Activated B cell treated with CpG ODN at 0.5 μM for 24 hours (primary cell): ENCODE results near the gene GTF2H4. TPM values are rescaled to one million over a fixed set of nuclear protein-coding genes. Genes with fewer than 3 reads are reported as not detected.
"Not testable (repeated sequence)": the region's sequence is repeated elsewhere in the genome, so short reads cannot be mapped to it uniquely, and the experiment has no call there.

ENCODE experiments used
- ATAC-seq: fragments of 200-7000 bp; cut with Tn5 transposase; one replicate; pipeline ENCODE4 v1.10.0; 2021; ENCODE audit warnings: low read depth, mild to moderate bottlenecking, moderate library complexity
- CTCF ChIA-PET: fragments of 350-600 bp; sonication (Branson Sonifier 250); formaldehyde crosslinking; loops from one replicate; lab custom pipeline; 2021; ENCODE audit warnings: antibody characterized with exemption; lab: Charles Lee
- POLR2A ChIA-PET: fragments of 350-600 bp; sonication (Branson Sonifier 250); formaldehyde crosslinking; loops from one replicate; lab custom pipeline; 2021; ENCODE audit warnings: antibody characterized with exemption; lab: Charles Lee
- DNase-seq: peaks from one replicate; pipeline ENCODE4 v3.0.0; 2022
- H3K27ac Mint-ChIP-seq: one replicate; pipeline ENCODE4 v1.8.0; 2020; ENCODE audit warnings: mixed read lengths
- H3K27me3 Mint-ChIP-seq: one replicate; pipeline ENCODE4 v1.8.0; 2021; ENCODE audit warnings: mixed read lengths
- H3K36me3 Mint-ChIP-seq: one replicate; pipeline ENCODE4 v1.8.0; 2021; ENCODE audit warnings: low read depth, mixed read lengths
- H3K4me1 Mint-ChIP-seq: one replicate; pipeline ENCODE4 v1.8.0; 2021; ENCODE audit warnings: mixed read lengths
- H3K4me3 Mint-ChIP-seq: one replicate; pipeline ENCODE4 v1.8.0; 2020; ENCODE audit warnings: mild to moderate bottlenecking, mixed read lengths
- H3K9me3 Mint-ChIP-seq: one replicate; pipeline ENCODE4 v1.8.0; 2020; ENCODE audit warnings: mixed read lengths
- intact Hi-C: fragments of 100-400 bp; cut with micrococcal nuclease; formaldehyde crosslinking; loops from one replicate; pipeline ENCODE4 v1.15.1; 2024
- total RNA-seq: library from RNA; stranded (reverse); gene quantifications from 2 replicates; pipeline ENCODE4 v1.2.3, GENCODE V29; 2022
- TF ChIP-seq, protein P1 (sequence below): fragments of 200-600 bp; IDR thresholded peaks from one replicate; pipeline ENCODE4 v1.8.0; 2022; ENCODE audit warnings: antibody characterized with exemption, mild to moderate bottlenecking

GTF2H4 gene
- total RNA-seq, 1 donor from 2014 or later: 42.3 TPM

DNA sequence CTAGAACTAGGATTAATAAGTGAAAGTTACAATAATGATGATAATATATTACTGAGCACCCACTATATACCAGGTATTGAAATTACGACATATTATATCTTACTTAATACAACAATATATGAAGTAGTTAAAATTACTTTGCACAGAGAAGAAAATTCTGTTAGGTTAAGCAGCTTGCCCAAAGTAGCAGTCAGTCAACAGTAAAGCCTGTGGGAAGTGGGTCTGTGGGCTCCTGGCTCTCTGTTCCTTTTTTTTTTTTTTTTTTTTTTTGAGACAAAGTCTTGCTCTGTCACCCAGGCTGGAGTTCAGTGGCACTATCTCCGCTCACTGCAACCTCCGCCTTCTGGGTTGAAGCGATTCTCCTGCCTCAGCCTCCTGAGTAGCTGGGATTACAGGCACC, 4.8 kb upstream of the GTF2H4 start:
- H3K36me3 Mint-ChIP-seq: peaks cover 22% of the 10 kb centered on the region
- no peaks in the 10 kb centered on the region for H3K9me3 Mint-ChIP-seq
- no peaks in the 10 kb centered on the region for H3K27me3 Mint-ChIP-seq
- H3K4me3 Mint-ChIP-seq: no peak overlapping the region
- no peak overlapping the region for H3K27ac Mint-ChIP-seq
- ChIA-PET CTCF (interaction anchor here (1.2 kb wide), 1 partner anchor 11 kb away, joined by 4 read pairs; the partner anchor contains the start of gene VARS2), POLR2A (interaction anchor here (0.7 to 1.7 kb wide), 3 partner anchors 10 to 234 kb away, joined by 7 to 10 read pairs (median 8); partner anchors contain the start of gene VARS2)
- peaks cover 29% of the 10 kb centered on the region for H3K4me1 Mint-ChIP-seq
- intact Hi-C loops: loop anchor here (10.0 kb wide), 1 partner anchor 438 kb away; no protein-coding TSS in a partner anchor
- TF ChIP-seq, protein P1, sequence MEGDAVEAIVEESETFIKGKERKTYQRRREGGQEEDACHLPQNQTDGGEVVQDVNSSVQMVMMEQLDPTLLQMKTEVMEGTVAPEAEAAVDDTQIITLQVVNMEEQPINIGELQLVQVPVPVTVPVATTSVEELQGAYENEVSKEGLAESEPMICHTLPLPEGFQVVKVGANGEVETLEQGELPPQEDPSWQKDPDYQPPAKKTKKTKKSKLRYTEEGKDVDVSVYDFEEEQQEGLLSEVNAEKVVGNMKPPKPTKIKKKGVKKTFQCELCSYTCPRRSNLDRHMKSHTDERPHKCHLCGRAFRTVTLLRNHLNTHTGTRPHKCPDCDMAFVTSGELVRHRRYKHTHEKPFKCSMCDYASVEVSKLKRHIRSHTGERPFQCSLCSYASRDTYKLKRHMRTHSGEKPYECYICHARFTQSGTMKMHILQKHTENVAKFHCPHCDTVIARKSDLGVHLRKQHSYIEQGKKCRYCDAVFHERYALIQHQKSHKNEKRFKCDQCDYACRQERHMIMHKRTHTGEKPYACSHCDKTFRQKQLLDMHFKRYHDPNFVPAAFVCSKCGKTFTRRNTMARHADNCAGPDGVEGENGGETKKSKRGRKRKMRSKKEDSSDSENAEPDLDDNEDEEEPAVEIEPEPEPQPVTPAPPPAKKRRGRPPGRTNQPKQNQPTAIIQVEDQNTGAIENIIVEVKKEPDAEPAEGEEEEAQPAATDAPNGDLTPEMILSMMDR: no peak
- ATAC-seq: no peak
- no peak for DNase-seq

- CTCF ChIA-PET, H3K27me3 Mint-ChIP-seq, DNase-seq, ATAC-seq, H3K9me3 Mint-ChIP-seq: not testable (repeated sequence)
- Mint-ChIP-seq H3K4me1 (peaks cover 33% of the 10 kb centered on the region), H3K27ac (peak overlapping the region; percentile 69), H3K36me3 (peaks cover 31% of the 10 kb centered on the region), H3K4me3 (peak overlapping the region; percentile 97)
- intact Hi-C loops: loop anchor here (5.0 to 10.0 kb wide), 2 partner anchors 225 to 443 kb away; no protein-coding TSS in a partner anchor
- POLR2A ChIA-PET: interaction anchor here (0.6 to 2.1 kb wide), 7 partner anchors 23 to 460 kb away, joined by 3 to 10 read pairs (median 6); partner anchors contain the start of genes DDR1 and MDC1
These were observed 683 bp upstream of the GTF2H4 start for GRCh38 chr6:30907290-30907757.

- Mint-ChIP-seq H3K4me3 (peak overlapping the region; percentile 97), H3K36me3 (peaks cover 38% of the 10 kb centered on the region), H3K27ac (no peak overlapping the region), H3K4me1 (peaks cover 26% of the 10 kb centered on the region), H3K27me3 (no peaks in the 10 kb centered on the region), H3K9me3 (no peaks in the 10 kb centered on the region)
- POLR2A ChIA-PET: interaction anchor here (1.3 to 1.5 kb wide), 2 partner anchors 25 to 30 kb away, joined by 3 to 10 read pairs; partner anchors contain the start of gene DDR1
- intact Hi-C loops: loop anchor here (1.0 to 10.0 kb wide), 3 partner anchors 25 to 444 kb away; no protein-coding TSS in a partner anchor
- ATAC-seq (no peak), DNase-seq (no peak)
- CTCF ChIA-PET: no interaction called here
- TF ChIP-seq, protein P1: no peak
These were observed 693 bp downstream of the GTF2H4 start for GRCh38 chr6:30908700-30909099.

DNA sequence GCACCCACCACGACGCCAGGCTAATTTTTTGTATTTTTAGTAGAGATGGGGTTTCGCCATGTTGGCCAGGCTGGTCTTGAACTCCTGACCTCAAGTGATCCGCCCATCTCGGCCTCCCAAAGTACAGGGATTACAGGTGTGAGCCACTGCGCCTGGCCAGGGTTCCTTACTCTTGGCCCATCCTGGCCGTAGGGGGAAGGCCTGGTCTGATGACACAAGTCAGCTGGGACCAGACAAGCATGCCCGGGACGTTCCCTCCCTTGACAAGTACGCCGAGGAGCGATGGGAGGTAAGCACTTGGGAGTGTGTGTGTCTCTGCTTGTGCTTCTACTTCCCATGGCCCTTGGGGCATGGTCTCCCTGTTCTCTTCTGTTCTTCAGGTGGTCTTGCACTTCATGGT, 2.5 kb downstream of the GTF2H4 start:
- H3K9me3 Mint-ChIP-seq, ATAC-seq, intact Hi-C loops, H3K27ac Mint-ChIP-seq, CTCF ChIA-PET, DNase-seq, H3K4me3 Mint-ChIP-seq, H3K27me3 Mint-ChIP-seq: not testable (repeated sequence)
- peaks cover 37% of the 10 kb centered on the region for H3K4me1 Mint-ChIP-seq
- peaks cover 40% of the 10 kb centered on the region for H3K36me3 Mint-ChIP-seq
- POLR2A ChIA-PET: interaction anchor here (0.6 kb wide), 1 partner anchor 345 kb away, joined by 6 read pairs; no protein-coding TSS in a partner anchor

DNA sequence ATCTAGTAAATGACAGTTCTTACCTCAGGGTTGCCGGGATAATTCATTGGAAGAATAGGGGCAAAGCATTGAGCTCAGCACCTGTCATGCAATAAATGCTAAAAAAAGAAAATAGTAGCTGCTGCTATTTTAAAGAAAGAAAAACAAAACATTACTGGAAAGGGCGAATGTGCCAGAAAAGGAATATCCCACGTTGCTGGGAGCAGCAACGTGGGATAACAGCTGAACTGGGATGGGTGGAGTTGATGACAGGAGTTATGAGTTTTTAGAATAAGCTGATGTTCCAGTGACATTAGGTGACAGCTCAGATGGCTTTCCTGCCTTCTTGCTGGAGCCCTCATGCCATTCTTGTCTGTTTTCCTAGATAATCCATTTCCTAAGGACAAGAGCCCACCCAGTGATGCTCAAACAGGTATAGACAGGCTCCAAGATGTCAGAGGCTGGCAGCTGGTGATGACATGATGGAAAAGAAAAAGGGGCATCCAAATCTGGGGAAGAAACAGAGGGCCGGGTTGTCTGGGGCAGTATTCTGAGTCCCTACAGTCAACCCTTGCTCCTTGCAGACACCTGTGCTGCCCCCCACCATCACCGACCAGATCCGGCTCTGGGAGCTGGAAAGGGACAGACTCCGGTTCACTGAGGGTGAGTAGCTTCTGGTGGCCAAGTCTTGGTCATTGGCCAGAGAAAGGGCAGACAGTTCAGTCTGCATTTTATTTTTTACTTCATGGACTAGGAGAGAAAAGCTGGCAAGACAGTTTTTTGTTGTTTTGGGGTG, 4.9 kb downstream of the GTF2H4 start:
- H3K27me3 Mint-ChIP-seq: no peaks in the 10 kb centered on the region
- ChIA-PET POLR2A (interaction anchor here (0.6 to 2.7 kb wide), 6 partner anchors 9 to 295 kb away, joined by 3 to 22 read pairs (median 8); partner anchors contain the start of genes DDR1 and MRPS18B), CTCF (interaction anchor here (0.8 to 3.4 kb wide), 11 partner anchors 28 to 174 kb away, joined by 3 to 25 read pairs (median 4); no protein-coding TSS in a partner anchor)
- peak overlapping the region; percentile 75 for H3K27ac Mint-ChIP-seq
- H3K36me3 Mint-ChIP-seq: peaks cover 63% of the 10 kb centered on the region
- peaks cover 35% of the 10 kb centered on the region for H3K4me1 Mint-ChIP-seq
- DNase-seq: no peak
- no peak for ATAC-seq
- intact Hi-C loops: no loop called here
- H3K9me3 Mint-ChIP-seq: no peaks in the 10 kb centered on the region
- TF ChIP-seq, protein P1: no peak
- H3K4me3 Mint-ChIP-seq: peak overlapping the region; percentile 90
